GM12892 (cell line): Measurements from ENCODE around the gene NEK6.

Experiments
- DNase-seq: peaks from one replicate; pipeline ENCODE4 v3.0.0; 2011; ENCODE audit not compliant: insufficient read length
- FAIRE-seq: peaks from 2 replicates; lab custom pipeline; 2011; peaks lifted over from hg19 to GRCh38; lab: Jason Lieb, UNC
- POLR2A ChIP-seq: IDR thresholded peaks from 2 replicates; pipeline ENCODE4 v1.6.1; 2011; ENCODE audit warnings: low read depth, low read length, control low read depth
- POLR2AphosphoS5 ChIP-seq: IDR thresholded peaks from 2 replicates; pipeline ENCODE4 v1.6.1; 2011; ENCODE audit warnings: low read depth, low read length, control low read depth
- TAF1 ChIP-seq: IDR thresholded peaks from 2 replicates; pipeline ENCODE4 v1.6.1; 2011; ENCODE audit warnings: low read depth, mild to moderate bottlenecking, control low read depth, low read length, borderline replicate concordance

NEK6 gene

DNA sequence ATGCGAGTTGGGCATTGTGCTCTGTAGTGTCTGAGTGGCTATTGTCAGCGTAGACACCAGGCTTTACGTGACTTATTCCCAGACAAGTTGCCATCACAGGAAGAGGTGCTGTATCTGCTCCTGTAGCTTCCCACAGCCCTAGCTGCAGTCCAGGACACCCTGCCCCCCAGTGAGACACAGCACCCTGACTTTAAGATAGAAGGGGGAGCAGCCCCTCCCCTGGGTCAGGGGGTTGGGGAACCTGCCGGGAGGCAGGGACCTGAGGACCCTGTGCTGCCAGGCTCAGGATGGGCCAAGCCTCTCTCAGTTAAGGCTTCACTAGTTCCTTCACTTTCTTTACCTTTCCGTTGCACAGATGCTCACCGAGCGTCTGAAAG, 75.4 kb downstream of the NEK6 start:
- FAIRE-seq = no peak
- no peak for DNase-seq
- TF ChIP-seq POLR2A = no peak
- TF ChIP-seq POLR2AphosphoS5 = no peak
- no peak for TF ChIP-seq TAF1

DNA sequence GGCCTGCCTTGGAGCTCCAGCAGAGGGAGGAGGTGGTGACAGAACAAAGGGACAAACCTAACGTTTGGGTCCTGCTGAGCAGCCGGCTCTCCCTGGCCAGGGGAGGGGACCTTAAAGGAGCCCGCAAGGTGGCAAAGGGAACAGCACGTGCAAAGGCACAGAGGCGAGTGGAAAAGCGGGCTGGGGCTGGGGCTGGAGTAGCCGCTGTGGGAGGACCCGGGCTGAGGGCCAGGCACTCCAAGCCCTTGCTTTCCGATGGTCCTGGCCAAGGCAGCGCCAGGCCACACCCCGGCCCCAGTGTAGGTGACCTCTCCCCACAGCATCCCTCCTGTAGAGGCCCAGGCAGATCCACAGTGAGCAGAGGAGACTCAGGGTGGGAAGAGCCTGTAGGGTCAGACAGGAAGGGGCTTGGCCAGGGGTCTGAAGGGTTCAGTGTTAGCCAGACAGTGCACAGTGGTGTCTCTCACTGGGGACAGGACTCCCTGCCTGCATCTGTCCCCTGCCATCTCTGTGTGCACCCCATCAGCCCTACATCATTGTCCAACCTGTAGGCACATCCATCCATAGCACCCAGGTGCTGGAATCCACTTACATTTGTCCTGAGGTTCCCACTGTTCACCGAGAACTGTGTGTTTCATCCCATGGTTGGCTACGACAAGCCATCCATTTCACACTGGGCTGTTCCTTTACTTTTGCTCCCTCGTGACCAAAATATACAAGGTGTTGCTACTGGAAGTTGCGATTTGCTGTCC, 77.0 kb downstream of the NEK6 start:
- TF ChIP-seq POLR2A (peak; percentile 52), POLR2AphosphoS5 (0 out of 2 replicates have a peak, but pooled peaks have one; percentile 40), TAF1 (no peak)
- FAIRE-seq (no peak), DNase-seq (no peak)

DNA sequence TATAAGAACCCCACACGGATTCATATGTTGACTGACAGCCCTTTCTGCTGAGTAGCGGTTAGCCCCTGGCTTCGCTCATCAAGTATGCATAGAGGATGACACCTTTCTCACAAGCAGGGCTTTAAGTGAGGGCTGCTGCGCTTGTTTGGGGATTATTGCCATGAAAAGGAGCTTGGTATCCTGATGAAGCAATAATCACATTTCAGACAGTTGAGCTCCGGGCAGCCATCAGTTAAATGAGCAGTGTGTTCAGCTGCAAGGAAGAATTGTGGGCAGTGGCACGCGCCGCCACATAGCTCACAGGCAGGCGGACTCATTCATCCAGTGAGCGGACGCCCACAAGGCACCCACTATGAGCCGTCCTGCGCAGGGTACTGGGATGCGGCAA, 77.6 kb downstream of the NEK6 start:
- DNase-seq (no peak), FAIRE-seq (no peak)
- TF ChIP-seq TAF1 (no peak), POLR2A (no peak), POLR2AphosphoS5 (no peak)

DNA sequence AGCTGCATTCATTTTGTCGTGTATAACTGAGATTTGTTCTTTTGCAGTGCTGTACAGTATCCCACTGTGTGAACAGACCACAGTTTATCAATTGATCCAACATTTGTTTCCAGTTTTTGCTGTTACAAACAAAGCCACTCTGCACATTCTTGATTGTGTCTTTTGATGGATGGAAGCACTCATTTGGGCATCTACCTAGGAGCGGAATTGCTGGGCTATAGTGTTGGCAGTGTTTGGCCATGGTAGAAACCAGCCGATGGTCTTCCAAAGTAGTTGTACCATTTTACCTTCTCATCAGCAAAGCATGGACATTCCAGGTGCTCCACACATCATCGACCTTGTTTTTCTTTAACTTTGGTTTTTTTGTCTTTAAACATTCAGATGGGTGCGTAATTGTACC, 79.8 kb downstream of the NEK6 start:
- TF ChIP-seq POLR2A (no peak), POLR2AphosphoS5 (no peak), TAF1 (no peak)
- no peak for DNase-seq
- FAIRE-seq = no peak

DNA sequence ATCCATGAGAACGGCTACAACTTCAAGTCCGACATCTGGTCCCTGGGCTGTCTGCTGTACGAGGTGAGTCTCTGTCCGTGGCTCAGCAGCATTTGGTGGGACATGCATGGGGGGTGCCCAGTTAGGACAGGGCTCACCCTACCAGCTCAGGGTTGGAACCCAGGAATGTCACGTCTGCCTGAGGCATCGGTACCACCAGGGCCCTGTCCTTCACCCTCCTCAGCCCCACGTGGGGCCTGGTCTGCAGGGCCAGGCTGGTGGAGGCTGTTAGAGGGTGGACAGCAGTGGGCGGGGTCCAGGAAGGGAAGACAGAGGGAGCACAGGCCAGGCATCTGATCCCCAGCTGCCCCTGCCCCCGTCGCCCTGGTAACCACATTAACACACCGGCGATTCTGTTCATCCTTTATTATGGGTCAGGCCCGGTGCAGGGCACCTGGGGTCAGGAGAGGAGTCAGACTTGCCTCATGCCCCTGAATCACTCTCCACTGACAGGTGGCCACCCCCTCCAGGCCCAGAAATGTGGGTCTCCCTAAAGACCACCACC, 81.9 kb downstream of the NEK6 start:
- no peak; the same call in none of the 2 replicates for TF ChIP-seq POLR2AphosphoS5
- no peak for TF ChIP-seq TAF1
- TF ChIP-seq POLR2A = no peak
- no peak for DNase-seq
- FAIRE-seq = no peak

DNA sequence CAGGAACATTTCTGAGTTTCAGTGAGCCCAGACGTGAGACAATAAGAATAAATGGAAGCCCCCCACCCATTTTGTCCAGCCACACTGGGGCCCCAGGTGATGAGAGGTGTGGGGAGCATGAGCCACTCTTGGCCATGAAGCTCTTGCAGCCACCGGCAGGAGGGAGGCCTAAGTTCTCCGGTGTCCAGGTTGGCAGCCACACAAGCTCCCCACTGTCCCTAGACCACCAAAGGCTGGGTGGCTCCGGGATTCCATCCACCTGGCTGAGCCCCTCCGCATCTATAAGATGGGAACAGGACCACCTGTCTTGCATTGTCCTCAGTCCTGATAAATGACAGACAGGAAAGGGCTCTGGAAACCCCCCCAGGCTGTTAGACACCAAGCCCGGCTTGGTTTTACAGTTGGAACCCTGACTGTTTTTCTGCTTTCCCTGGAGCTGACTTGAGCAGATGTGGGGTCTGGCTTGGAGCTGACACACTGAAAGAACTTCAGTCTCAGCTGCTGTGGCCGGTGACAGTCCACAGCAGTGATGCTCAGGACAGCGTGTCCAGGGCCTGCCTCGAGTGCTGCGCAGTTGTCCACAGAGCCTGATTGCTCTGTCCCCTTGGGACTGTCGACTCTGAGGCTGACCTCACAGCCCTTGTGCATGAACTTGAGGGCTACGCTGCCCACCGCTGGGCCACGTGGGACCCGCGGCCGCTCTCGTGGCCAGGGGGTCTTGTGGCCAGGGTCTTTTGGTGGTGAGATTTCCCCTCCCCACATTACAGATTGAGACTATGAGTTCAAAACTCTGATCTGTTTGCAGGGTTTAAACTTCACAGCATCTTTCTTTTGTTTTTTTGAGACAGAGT, 82.7 kb downstream of the NEK6 start:
- FAIRE-seq (no peak), DNase-seq (no peak)
- TF ChIP-seq POLR2AphosphoS5 (no peak), POLR2A (0 out of 2 replicates have a peak, but pooled peaks have one; percentile 11), TAF1 (no peak)

DNA sequence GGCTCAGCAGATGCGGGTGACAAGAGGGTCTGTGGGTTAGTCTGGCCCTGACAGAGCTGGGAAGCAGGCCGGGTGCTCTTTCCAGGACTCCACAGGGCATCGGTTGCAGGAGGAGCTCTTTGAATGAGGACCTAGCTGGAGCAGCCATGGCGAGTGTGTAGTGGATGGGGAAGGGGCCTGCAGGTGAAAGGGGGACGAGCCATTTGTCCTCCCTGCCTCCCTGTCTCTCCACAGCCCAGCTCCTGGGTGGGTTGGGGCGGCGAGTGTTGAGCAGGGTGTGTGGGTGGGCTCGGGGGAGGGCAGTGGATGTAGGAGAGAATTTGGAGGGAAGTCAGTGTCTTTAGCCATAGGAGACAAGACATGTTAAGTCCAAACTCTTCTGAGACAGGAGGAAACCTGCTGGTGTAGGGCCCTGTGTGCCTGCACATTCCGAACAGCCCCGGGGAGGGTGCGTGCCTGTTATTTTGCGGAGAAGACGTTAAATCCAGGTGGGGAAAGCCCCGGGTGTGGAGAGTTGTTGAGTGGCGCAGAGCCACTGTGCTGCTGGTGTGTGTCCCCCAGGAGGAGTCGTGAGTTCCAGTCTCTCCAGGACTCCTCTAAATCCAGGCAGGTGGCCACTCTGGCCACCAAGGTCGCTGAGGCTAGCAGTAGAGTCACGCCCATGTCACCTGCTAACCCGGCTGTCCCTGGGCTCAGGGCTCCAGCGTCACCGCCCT, 83.9 kb downstream of the NEK6 start:
- peak; percentile 25; the same call in 1 of the 2 replicates for TF ChIP-seq POLR2AphosphoS5
- TF ChIP-seq TAF1 = no peak
- no peak for TF ChIP-seq POLR2A
- DNase-seq = no peak
- FAIRE-seq = no peak

DNA sequence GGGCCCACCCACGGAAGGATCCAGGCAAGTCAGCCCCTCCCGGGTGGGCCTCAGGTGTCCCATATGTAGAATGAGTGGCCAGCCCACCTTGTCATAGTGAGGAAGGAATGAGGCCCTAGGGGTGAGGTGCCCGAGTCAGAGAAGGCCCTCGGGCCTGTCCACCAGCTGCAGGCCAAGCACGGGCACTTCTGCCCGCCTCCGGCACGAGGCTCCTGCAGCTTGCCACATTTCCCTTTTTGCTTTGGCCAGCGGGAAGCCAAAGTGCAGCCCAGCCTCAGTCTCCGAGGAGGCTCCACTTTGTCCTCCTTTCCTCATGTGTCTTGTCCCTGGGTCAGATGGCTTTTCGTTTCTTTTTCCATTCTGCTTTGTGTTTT, 84.6 kb downstream of the NEK6 start:
- FAIRE-seq = no peak
- no peak for DNase-seq
- TF ChIP-seq POLR2AphosphoS5 (peak; percentile 19; the same call in 1 of the 2 replicates), POLR2A (no peak)

DNA sequence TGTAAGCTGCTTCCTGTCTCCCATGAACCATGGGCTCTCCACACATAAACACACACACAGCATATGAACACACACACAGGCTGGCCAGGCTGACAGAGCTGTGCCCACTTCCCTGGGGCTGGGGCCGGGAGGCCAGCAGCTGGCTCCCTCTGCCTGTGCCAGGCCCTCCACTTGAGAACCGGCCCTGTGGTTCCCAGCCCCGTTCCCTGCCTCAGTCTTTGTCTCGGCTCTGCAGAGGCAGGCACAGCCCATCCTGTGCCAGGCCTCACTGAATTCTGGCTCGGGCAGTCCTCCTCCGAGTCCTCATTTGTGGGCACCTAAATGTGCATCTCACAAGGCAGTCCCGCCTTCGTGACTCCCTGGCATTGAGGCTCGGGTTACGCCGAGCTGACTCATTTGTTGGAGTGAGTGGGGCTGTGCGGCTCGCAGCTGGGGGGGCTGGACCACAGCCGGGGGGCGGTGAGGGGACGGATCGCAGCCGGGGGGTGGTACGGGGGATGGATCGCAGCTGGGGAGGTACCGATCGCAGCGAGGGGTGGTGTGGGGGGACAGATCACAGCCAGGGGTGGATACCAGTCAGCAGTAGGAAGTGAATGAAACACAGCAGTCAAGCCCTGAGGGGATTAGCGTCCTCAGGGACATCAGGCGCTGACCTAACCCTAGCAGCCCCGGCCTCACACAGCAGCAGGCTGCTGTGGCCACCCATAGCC, 85.2 kb downstream of the NEK6 start:
- no peak for TF ChIP-seq POLR2A
- DNase-seq (no peak), FAIRE-seq (no peak)

DNA sequence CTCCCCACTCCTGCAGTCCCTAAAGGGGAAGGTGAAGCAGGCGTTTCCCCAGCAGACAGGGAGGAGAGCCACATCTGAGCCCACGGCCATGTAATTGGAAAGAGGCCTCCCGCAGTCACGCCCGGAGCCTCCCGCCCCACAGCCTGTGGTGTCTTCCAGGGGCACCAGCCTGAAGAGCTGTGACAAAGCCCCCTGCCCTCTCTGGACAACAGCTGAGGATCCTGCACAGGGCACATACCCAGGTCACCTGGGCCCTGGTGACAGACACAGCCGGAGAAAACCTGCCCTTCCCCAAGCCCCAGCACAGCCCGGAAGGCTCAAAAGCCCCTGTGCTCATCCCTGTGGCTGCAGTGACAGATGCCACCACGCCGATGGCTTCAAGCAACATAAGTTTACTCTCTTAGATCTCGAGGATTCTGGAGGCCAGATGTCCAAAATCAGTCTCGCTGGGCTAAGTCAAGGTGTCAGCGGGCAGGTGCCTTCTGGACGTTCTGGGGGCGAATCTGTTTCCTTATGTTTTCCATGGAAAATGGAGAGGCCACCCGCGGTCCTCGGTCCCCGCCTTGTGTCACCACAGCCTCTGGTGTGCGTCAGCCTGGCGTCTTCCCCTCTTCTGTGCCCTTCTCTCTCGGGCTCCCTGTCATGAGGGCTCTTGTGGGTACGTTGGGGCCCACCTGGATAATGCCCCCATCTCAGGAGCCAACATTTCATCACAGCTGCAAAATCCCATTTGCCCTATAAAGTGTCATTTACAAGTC, 86.0 kb downstream of the NEK6 start:
- no peak for TF ChIP-seq TAF1
- TF ChIP-seq POLR2A = no peak
- no peak; the same call in 1 of the 2 replicates for TF ChIP-seq POLR2AphosphoS5
- DNase-seq = no peak

DNA sequence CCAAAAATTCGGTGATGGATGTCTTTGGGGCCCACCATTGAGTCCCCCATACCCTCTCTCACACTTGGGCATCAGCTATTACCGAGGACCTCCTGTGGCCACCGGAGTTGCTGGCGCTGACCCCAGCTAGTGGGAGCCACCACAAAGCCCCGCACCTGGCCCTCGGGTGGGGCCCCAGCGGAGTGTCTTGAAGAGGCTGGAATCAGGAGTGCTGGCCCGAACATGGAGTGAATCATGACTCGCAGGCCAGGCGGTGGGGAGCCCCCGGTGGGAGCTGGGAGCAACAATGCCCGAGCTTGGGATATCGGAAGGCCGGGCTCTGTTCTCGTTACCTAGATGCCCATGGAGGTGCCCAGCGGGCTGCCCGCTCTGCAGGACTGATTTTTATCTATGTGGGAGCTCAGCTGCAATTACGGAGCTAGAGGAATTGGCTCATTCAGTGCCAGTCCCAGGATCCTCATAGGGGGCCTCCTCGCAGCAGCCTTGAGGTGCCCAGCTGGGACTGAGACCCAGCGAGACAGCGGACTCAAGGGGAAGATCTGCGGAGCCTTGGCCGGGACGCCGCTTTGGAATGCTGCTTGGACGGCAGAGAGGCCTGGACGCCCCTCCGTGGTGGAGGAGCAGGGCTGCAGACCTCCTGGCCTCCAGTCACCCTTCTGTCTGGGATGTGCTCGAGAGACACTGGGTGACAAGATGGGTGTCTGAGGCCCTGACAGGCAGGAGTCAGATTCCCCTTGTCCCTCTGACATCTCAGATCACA, 86.7 kb downstream of the NEK6 start:
- FAIRE-seq = no peak
- TF ChIP-seq TAF1 (no peak), POLR2AphosphoS5 (0 out of 2 replicates have a peak, but pooled peaks have one; percentile 27)
- no peak for DNase-seq

More for the DNA sequence above, 86.0 kb downstream of the NEK6 start:
- FAIRE-seq = no peak
